GM20000 (cell line): ENCODE results near the gene SLC46A1.

ENCODE experiments used
- DNase-seq: peaks from one replicate; pipeline ENCODE4 v3.0.0; 2012; ENCODE audit warnings: low spot score
- TF ChIP-seq, protein P1 (sequence below): IDR thresholded peaks from 2 replicates; pipeline ENCODE4 v1.5.1; 2012; ENCODE audit warnings: mild to moderate bottlenecking, control low read depth; ENCODE audit errors: extremely low read depth, missing control alignments

SLC46A1 gene

DNA sequence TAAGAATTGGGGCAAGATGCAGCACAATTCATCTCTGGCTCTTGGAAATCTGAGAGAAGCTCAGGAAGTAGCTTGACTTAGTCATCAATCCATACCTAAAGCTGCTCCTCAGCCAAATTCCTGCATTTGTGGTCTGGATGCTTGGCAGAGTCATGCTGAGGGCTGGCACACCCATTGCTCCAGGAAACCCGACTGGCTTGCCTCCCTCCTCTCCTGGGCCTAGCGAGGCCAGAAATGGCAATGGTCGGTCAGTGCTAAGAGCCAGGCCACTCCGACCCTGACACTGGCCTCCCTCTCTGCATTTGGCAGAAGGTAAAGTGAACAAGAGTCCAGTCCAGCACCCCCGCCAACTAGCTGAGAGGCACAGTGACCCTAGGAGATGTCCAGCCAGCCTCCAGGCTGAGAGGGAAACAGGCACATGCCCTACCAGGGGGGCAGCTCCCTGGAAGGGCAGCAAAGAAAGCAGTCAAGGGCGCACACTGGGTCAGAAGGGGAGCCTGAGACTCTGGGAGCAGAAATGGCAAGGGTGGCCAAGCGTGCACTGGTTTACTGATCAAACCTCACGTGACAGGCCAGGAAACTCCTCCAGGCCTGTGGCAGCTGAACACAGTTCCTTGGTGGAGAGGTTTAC, 58.6 kb downstream of the SLC46A1 start:
- DNase-seq: no peak
- TF ChIP-seq, protein P1, sequence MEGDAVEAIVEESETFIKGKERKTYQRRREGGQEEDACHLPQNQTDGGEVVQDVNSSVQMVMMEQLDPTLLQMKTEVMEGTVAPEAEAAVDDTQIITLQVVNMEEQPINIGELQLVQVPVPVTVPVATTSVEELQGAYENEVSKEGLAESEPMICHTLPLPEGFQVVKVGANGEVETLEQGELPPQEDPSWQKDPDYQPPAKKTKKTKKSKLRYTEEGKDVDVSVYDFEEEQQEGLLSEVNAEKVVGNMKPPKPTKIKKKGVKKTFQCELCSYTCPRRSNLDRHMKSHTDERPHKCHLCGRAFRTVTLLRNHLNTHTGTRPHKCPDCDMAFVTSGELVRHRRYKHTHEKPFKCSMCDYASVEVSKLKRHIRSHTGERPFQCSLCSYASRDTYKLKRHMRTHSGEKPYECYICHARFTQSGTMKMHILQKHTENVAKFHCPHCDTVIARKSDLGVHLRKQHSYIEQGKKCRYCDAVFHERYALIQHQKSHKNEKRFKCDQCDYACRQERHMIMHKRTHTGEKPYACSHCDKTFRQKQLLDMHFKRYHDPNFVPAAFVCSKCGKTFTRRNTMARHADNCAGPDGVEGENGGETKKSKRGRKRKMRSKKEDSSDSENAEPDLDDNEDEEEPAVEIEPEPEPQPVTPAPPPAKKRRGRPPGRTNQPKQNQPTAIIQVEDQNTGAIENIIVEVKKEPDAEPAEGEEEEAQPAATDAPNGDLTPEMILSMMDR: no peak

DNA sequence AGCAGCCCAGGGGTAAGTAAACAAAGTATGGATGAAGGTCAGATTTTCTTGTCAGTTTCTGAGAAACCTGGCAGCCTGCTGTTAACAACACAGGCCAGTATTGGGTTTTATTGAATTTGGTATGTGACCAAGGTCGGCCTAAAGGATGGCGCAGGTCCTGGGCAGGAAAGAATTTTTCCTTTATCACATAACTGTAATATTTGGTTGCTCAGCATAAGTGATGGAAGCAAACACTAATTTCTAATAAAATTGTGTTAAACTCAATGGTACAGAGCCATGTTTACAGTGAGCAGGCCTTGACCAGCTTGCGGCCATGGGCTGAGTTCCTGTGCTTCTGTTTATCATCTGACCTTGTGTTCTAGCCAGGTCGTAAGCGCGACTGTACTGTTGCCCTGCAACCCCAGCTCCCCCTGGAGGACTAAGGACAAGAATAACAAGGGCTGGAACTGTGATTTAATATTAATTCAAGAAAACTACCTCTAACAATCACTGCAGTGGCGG, 59.2 kb downstream of the SLC46A1 start:
- no peak for DNase-seq
- TF ChIP-seq, protein P1: no peak

DNA sequence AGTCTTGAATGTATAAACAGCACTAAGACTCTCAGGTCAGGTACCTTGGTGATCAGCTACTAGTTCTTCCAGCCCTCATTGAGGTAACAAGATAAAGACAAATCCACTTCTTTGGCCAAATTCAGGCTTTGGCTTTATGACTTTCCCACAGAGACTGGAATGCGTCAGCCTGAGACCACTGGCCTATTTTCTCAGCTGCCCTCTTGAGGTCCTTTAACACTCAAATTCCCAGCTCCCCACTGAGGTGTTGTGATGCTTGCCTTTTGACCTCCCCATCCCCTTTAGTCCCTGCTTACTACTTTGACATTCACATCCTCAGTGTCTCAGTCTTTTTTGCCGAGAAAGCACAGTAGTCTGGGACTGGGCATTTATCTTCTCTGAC, 59.8 kb downstream of the SLC46A1 start:
- DNase-seq: no peak
- TF ChIP-seq, protein P1: no peak

DNA sequence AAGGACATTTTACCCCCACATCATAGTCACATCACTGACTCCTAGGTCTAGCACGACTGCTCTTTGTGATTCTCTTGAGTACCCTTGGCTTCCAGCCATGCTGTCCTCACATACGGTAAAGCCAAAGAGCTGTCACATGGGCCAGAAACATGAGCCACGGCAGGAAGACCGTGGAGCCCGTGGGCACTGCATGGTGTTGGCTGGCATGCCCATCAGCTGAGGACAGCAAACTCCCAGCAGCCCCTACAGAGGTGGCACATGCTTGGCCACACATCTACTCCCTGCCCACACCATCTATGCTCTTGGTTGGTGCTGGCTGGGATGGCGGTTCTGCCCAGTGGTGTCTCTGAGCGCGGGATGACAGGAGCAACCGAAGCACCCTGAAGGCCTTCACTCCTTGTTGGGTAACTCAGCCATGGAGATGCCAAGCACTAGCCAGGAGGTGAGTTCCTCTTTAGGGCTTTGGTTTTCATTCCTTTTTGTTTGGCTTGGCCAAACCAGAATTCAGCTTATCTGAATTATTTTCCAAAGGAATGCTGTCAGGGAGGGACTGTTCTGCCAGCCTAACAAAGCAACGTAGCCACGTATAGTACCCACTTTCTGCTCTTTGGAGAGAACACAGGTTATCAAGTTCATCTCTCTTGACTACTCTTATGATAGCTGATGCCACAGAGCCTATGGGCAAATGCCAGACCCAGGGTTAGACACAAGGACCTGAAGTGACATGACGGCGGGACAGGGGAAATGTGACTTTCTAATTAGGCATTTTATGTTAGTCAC, 60.4 kb downstream of the SLC46A1 start:
- DNase-seq: no peak
- TF ChIP-seq, protein P1: no peak
